Measurements from ENCODE around the gene ELP4.

Gene ELP4

GRCh38 chr11:31676280-31676982, 166.9 kb downstream of the ELP4 start:
- H3K9me2 ChIP-seq (ENCODE audit: low read depth, low read length), result no peaks in the 10 kb centered on the region
- no peak overlapping the region for H3K4me3 ChIP-seq (ENCODE audit: low read depth, low read length, poor library complexity, severe bottlenecking)
- H3F3A ChIP-seq (ENCODE audit: insufficient read depth, low read length), result no peaks in the 10 kb centered on the region
- H3K79me2 ChIP-seq (ENCODE audit: insufficient read depth, low read length), result no peaks in the 10 kb centered on the region
- no peak overlapping the region for H3K27ac ChIP-seq (ENCODE audit: low read depth, low read length, poor library complexity, severe bottlenecking)
- H3K36me3 ChIP-seq (ENCODE audit: insufficient read depth, low read length), result no peaks in the 10 kb centered on the region
- H3K4me2 ChIP-seq (ENCODE audit: low read length), result no peak overlapping the region
- H3K4me1 ChIP-seq (ENCODE audit: insufficient read depth, low read length, severe bottlenecking), result no peaks in the 10 kb centered on the region
- H3K9me3 ChIP-seq (ENCODE audit: low read length), result no peaks in the 10 kb centered on the region
- TF ChIP-seq EZH2 (IDR thresholded peaks at IDR 0.05; ENCODE audit: borderline replicate concordance, low read length) (no peak), CTCF (IDR thresholded peaks at IDR 0.05; ENCODE audit: low read length) (no peak)
- H3K9ac ChIP-seq (ENCODE audit: low read length), result no peak overlapping the region
- no peak overlapping the region for H2AFZ ChIP-seq (ENCODE audit: low read length)
- H3K27me3 ChIP-seq (ENCODE audit: insufficient read depth, low read length), result no peaks in the 10 kb centered on the region
- H4K20me1 ChIP-seq (ENCODE audit: insufficient read depth, low read length), result no peaks in the 10 kb centered on the region

GRCh38 chr11:31680770-31681169, 171.2 kb downstream of the ELP4 start:
- Histone ChIP-seq H3K36me3 (ENCODE audit: insufficient read depth, low read length) (no peaks in the 10 kb centered on the region), H3K4me1 (ENCODE audit: insufficient read depth, low read length, severe bottlenecking) (no peaks in the 10 kb centered on the region)

GRCh38 chr11:31687256-31687655, 177.7 kb downstream of the ELP4 start:
- Histone ChIP-seq H3F3A (ENCODE audit: insufficient read depth, low read length) (no peaks in the 10 kb centered on the region), H3K9ac (ENCODE audit: low read length) (no peak overlapping the region), H3K4me3 (ENCODE audit: low read depth, low read length, poor library complexity, severe bottlenecking) (no peak overlapping the region), H3K9me3 (ENCODE audit: low read length) (no peaks in the 10 kb centered on the region), H3K27me3 (ENCODE audit: insufficient read depth, low read length) (no peaks in the 10 kb centered on the region), H3K36me3 (ENCODE audit: insufficient read depth, low read length) (no peaks in the 10 kb centered on the region), H3K4me2 (ENCODE audit: low read length) (no peak overlapping the region), H3K4me1 (ENCODE audit: insufficient read depth, low read length, severe bottlenecking) (no peaks in the 10 kb centered on the region), H3K9me2 (ENCODE audit: low read depth, low read length) (no peaks in the 10 kb centered on the region), H4K20me1 (ENCODE audit: insufficient read depth, low read length) (no peaks in the 10 kb centered on the region), H3K27ac (ENCODE audit: low read depth, low read length, poor library complexity, severe bottlenecking) (no peak overlapping the region), H2AFZ (ENCODE audit: low read length) (no peak overlapping the region), H3K79me2 (ENCODE audit: insufficient read depth, low read length) (no peaks in the 10 kb centered on the region)
- TF ChIP-seq CTCF (IDR thresholded peaks at IDR 0.05; ENCODE audit: low read length) (no peak), EZH2 (IDR thresholded peaks at IDR 0.05; ENCODE audit: borderline replicate concordance, low read length) (no peak)

More at GRCh38 chr11:31680770-31681169, 171.2 kb downstream of the ELP4 start:
- Histone ChIP-seq H3F3A (ENCODE audit: insufficient read depth, low read length) (no peaks in the 10 kb centered on the region), H3K79me2 (ENCODE audit: insufficient read depth, low read length) (no peaks in the 10 kb centered on the region), H4K20me1 (ENCODE audit: insufficient read depth, low read length) (no peaks in the 10 kb centered on the region), H3K4me3 (ENCODE audit: low read depth, low read length, poor library complexity, severe bottlenecking) (no peak overlapping the region), H2AFZ (ENCODE audit: low read length) (no peak overlapping the region), H3K9me2 (ENCODE audit: low read depth, low read length) (no peaks in the 10 kb centered on the region), H3K27me3 (ENCODE audit: insufficient read depth, low read length) (no peaks in the 10 kb centered on the region), H3K4me2 (ENCODE audit: low read length) (no peak overlapping the region), H3K27ac (ENCODE audit: low read depth, low read length, poor library complexity, severe bottlenecking) (no peak overlapping the region), H3K9ac (ENCODE audit: low read length) (no peak overlapping the region), H3K9me3 (ENCODE audit: low read length) (no peaks in the 10 kb centered on the region)
- TF ChIP-seq CTCF (IDR thresholded peaks at IDR 0.05; ENCODE audit: low read length) (no peak), EZH2 (IDR thresholded peaks at IDR 0.05; ENCODE audit: borderline replicate concordance, low read length) (no peak)
